Right lobe of liver (tissue), 4 donors: ENCODE measurements around the gene DLG1.

Experiments used
- CTCF ChIP-seq, 4 donors: fragments of 200-600 bp in 3 of 4; fragments of 450-650 bp in 1 of 4; IDR thresholded peaks; one replicate each; pipeline versions ENCODE4 v1.5.1 to v1.8.0; 2016 to 2022; ENCODE audit warnings: antibody characterized with exemption in 4 of 4, mild to moderate bottlenecking in 2 of 4
- POLR2A ChIP-seq: fragments of 450-650 bp; IDR thresholded peaks from one replicate; pipeline ENCODE4 v1.6.1; 2017; ENCODE audit warnings: antibody characterized with exemption, mild to moderate bottlenecking
- donor health status: DM: no; HTN: no; CAD: no.
- donor health status: DM: no; HTN: no; CAD: no.
- donor health status: DM: no; HTN: yes; CAD: no.

DNA sequence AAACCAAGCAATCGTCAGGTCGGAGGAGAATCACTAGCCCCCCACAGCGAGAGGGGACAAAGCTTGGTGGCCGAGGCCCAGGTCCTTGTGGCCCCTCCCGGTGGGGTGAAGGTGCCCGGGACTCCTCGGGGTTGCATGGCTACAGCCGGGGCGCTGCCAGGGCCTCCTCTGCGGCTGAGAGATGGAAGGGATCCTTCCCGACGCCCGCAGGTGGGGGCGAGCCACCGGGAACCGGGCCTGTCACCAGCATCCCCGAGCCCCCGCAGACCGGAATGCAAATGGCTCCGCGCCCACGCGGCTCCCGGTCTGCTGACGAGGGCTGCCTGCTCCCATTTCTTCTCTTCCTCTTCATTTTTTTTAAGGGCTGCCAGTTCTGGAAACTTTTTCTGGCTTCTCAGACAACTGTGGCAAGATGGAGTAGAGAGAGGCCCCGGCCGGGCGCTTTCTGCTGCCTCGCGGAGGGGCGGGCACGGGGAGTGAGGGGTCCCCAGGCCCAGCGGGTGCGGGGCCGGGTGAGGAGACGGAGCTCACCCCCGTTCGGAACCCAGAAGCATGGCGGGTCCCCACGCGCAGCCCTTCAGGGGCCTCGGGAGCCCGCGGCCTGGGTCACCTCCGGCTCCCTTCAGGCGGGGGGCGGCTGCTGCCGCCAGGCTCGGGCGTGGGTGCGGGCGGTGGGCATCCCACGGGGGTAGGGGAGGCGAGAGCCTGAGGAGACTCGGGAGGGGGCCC is 296.3 kb downstream of the DLG1 start:
- TF ChIP-seq CTCF (IDR thresholded peaks at IDR 0.05) (no peak), POLR2A (no peak)
